NCI-H2227 treated with DMSO at 0.1 percent for 48 hours (cell line): Measurements from ENCODE around the gene RER1.
A peak's percentile ranks its signal among the peaks of the same experiment; 100 is the strongest.

Source experiments
- DNase-seq: peaks from one replicate; lab custom pipeline; 2025; lab: John Stamatoyannopoulos, UW

Gene RER1

DNA sequence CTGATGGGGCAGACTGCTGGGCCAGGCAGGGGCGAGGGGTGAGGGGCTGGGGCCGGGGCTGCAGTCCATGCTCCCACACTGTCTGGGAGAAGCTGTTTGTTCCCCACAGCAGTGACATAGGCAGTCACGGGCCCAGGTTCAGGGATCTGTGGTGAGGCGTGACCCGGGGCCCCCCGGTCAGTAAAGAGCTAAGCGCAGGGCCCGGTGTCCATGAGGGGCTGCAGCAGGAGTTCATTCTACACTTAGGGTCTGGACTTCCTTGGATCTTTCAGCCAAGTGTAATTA lies 16.3 kb downstream of the RER1 start:
- DNase-seq, result no peak

DNA sequence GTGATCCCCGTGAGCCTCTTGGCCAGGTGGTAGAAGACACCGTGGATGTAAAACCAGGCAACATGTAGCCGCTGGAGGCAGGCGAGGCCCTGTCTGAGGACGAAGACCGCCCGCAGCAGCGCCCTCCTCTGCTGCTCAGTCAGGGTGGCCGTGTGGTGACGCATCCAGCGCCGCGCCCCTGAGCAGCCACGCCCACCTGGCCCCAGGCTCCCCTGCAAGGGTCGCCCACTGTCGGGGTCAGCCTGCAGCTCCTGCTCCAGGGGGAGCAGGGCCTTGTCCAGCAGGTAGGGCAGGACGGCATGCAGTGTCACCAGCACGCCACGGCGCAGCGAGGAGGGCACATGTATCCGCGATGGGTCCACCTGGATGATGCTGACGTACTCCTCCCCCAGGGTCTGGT lies 16.8 kb downstream of the RER1 start:
- no peak for DNase-seq

DNA sequence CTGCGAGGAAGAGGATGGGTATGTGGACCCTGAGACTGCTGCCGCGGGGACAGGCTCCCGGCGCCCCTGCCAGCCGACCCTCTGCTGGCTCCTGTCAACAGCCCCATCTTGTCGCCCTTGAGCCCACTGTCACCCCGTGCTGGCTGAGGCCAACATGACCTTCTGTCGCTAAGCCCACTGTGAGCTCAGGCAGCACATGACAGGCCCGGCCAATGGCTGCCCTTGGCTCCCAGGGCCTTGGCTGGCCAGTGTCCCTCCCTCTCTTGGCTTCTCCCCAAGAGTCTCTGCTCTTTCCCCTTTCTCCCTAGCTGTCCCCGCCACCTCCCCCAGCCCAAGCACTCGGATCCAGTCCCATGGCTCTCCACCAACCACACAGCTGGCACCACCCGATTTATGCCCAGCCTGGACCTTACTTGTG lies 17.2 kb downstream of the RER1 start:
- no peak for DNase-seq

DNA sequence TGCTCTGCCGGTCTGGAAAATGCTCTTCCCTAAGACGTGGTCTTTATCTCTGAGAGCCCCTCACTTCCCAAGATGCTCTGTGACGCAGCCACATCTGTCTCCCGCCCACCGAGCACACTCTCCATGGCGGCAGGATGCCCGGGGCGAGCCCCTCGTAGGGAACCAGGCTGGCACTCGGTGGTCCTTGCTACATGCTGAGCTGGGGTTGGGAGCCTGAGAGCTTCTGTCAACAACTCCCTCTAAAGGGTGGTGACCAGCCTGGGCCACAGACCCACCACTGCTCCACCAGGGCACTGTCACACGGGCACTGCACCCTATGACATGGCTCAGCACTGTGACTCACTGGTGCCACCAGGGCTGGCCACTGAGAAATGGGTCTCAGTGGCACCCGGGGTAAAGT lies 18.1 kb downstream of the RER1 start:
- DNase-seq, result no peak

DNA sequence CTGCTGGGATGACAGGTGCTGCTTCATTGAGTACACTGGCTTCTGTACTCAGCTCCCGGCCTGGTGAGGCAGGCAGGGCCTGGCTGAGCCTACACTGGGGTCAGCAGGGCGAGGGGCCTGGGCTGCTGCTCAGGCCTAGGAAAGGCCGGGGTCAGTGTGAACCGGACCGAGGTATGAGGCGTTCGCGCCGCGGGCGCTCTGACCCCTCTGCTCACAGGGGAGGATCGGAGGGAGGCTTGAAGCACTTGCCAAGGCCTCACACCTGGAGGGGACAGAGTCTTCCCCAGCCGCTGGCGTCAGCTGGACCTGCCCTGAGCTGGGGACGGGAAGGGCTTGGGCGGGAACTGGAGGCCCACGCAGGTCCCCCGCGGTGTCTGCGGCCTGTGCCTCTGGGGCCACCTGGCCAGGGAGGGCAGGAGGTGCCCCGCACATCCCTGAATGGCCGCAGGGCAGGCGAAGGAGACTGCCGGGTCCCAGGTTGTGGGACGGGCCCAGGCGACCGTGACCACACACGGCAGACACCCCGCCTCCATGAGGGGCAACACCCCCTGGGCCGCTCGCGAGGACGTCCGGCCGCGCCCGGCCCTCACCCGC lies 20.3 kb downstream of the RER1 start:
- no peak for DNase-seq

DNA sequence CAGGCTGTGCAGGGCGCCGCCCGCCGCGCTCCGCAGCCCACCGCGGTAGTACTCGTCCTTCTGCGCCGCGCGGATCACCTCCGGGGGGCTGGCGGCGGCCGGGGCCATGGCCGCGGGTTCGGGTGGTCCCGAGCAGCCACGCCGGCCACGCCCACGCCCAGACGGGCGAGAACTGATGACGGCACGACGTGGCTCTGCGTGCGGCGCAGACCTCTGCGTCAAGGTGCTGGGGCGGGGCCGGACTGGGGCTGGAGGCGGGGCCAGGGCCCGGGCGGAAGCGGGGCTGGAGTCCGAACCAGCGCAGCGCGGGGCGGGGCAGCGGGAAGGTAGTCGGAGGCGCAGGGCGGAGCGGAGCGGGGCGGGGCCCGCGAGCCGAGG lies 20.7 kb downstream of the RER1 start, which contains the start of gene PEX10:
Gene PEX10, minus strand, starts transcription at position 170 of the 378 bp plus-strand sequence. Its CDS starts 62 bp downstream, at position 108.
- peak; percentile 94 for DNase-seq

DNA sequence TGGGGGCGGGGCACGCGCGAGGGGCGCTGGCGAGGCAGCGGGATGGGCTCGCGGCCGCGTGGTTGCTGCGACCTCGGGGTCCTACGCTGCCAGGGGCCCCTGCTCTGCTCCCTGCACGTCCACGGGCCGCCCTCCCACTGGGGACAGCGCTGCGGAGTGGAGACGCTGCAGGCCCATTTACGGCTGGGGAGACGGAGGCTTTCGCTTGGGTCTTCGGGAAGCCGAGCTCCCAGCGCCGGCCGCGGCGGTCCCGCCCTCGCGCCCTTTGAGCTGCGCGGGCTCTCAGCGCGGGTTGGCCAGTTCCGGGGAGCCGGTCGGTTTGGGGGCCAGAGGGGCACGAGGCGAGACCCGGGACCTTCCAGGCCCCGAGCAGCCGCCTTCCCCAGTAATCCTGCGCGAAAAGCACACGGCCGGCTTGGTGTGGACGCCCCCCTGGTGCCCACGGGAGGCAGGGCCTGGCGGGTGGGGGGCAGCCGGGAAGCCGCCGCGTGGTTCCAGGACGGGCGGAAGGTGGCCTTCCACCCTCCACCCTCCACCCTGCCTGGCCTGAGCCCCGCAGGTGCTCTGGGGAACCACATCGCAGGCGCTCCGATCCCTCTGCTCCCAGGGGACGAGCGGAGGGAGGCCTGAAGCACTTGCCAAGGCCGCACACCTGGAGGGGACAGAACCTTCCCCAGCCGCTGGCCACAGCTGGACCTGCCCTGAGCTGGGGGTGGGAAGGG lies 21.3 kb downstream of the RER1 start:
- no peak for DNase-seq

DNA sequence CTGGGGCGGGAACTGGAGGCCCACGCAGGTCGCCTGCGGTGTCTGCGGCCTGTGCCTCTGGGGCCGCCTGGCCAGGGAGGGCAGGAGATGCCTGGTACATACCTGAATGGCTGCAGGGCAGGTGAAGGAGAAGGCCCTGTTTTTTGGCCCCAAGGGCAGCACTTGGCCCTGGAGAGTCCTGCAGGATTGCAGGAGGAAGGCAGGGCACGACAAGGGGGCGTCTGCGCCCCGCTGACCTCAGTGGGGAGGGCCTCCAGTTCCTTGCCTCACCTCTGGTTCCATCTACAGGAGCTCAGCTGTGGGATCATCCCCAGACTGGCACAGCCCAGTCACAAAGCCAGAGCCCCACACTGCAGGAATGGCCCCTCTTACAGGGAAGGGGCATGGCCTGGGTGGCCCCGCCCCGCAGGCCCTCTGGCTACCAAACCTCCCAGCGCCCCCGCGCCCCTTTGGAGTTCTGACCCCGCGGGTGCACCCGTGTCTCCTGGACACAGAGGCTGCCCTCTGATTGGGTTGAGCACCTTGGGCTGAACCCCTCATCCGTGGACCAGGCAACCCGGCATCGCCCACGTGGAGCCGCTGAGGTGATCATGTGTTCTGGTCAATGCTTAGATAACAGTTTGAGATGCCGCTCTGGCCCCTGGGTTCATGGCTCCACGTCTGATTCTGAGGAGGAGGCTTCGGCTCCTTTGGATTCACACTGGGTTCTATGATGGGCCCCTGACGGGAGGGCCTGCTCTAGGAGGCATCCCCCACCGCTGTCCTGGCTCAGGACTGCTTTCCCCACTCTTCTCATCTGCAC lies 22.1 kb downstream of the RER1 start:
- no peak for DNase-seq

DNA sequence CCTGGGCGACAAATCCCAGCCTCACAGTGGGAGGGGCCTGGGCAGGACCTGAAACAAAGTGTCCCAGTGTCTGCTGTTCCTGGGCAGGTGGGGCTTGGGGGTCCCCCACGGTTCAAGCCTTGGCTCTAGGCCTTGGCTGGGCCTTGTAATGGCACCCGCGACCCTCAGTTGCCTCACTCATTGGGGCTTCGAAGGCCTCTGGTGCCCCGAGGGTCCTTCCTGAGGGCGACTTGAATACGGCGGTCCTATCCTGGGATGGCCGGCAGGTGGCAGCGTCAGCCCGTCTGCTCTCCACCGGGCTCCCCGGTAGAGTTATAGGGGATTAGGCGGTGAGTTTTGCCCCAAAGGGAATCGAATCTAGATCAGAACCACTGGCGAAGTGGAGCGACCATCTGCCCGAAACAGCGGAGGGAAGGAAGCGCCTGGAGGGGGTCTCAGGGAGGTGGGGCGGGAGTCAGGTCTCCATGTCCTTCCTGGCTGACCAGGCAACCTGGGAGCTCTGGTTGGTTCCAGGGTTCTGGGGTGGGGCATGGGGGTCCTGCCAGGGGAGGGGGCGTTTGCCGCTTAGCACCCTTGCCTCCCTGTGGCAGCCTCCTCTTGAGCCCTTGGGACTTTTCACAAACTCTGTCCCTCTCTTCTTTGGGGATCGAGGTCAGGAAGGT lies 22.8 kb downstream of the RER1 start:
- DNase-seq, result peak; percentile 59

DNA sequence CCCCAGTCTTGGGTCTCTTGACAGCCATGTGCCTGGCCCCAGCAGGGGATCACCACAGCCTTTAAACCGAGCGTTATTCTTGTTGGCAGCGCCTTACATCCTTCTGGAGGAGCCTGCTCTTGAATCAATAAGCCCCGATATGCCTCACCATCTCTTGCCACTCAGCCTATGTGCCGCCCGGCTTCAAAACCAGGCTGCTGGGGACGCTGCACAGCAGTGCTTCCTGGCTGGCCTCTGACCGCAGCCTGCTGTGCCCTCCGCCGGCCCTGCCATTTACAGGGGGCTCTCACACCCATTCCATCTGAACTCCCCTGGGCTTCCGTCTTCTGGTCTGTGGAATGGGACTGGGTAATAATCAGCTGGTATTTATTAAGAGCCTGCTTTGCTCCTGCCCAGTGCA lies 23.7 kb downstream of the RER1 start:
- no peak for DNase-seq

DNA sequence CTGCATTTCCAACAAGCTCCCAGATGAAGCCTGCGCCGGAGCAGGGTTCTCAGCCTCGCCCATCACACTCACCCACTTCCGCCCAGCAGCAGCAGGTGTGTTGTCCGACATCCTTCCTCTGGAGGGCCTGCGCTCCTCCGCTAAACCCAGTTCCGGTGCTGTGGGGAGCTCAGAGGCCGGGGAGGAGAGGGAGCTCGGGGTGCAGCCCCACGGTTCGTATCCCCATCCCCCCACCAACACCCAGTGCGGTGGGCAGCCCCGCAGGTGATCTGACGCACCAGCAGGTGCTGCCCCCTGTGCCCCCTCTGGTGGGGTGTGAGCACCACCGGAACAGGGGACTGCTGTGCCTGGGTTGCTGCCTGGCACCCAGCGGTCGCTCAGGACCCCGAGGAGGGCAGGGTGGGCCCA lies 24.2 kb downstream of the RER1 start:
- no peak for DNase-seq

DNA sequence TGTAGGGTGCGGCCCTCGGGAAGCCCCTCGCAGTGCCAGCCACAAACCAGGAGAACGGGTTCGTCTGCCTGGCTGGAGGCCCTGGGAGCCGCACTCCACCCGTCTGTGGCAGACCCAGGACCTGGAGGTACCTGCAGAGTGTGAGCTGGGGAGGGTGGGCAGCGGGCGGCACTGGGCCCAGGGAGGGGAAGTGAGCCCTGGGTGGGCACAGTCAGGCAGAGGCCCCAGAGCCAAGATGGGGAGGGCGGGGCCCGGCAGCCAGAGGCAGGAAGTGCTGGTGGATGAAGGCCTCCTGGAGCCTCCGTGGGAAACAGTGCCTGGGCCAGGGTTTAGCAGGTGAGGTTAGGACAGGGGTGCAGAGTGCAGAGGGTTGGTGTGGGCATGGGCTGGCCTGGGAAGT lies 24.8 kb downstream of the RER1 start:
- no peak for DNase-seq

DNA sequence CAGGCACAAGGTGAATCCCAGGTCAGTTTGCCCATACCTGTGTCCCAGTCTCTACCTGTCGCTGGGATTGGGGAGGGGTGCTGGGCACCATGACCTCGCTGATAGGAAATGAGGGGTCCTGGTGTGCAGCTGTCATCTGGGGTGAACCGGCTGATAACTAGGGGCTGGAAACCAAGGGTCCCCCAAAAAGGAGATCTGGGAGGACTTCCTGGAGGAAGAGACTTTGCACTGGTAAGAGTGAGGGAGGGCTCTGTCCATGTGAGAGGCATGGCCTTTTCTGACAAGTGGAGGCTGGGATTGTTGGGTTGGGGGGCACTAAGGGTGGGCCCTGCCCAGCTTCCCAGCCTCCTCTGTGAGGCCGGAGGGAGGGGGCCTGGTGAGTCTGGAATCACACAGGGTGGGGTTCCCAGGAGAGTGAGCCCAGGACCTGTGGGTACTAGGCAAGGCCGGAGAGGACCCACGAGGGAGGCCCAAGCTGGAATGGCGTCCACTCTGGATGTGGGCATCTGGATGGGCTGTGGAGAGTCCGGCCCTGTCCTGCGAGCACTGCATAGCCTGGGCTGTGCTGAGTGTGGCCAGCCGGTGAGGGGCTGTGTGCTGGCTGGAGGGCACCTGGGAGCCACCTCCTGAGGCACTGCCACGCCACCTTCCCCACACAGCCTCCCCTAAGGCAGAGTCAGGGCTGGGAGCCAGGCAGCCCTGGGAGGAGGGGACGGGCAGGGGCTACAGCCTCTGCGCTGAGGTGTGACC lies 25.6 kb downstream of the RER1 start:
- DNase-seq, result no peak

DNA sequence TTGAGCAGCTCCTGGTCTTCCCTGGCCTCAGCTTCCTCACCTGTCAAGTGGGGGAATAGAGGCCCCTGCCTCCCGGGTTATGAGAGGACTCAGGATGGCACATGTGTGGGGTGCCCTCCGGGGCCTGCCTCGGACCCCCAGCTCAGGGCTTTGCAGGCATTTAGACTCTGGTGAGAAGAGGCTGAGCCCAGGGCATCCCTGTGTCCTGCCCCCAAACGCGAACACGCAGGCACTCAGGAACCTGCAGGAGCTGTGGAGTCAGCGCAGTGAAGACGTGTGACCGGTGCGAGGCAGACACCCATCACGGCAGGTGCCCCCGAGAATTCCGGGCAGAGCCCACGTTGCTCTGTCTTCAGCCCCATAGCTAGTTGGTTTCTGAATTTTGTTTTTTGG lies 26.2 kb downstream of the RER1 start:
- no peak for DNase-seq

DNA sequence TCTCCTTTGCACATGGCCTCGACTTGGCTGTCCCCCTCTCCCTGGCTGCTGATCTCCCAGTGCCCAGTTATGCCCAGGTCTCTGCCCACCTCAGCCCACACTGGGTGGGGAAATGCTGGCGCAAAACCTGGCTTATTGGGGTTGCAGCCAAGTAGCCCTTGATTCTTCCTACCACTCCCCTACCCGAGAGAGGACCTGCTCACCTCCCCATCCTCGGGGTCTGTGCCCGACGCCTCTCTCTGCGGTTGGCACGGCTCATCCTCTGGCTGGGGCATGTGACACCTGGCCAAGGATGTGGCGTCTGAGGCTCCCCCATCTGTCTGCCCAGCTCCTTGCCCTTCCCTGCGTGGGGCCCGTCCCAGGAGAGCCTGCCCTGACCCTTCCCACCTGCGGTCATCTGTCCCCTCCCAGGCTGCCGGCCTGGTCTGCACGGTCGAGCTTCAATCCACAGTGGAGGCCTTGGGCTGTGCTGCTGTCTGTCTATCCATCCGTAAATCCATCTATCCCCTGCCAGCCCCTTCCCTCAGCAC lies 27.2 kb downstream of the RER1 start:
- no peak for DNase-seq

DNA sequence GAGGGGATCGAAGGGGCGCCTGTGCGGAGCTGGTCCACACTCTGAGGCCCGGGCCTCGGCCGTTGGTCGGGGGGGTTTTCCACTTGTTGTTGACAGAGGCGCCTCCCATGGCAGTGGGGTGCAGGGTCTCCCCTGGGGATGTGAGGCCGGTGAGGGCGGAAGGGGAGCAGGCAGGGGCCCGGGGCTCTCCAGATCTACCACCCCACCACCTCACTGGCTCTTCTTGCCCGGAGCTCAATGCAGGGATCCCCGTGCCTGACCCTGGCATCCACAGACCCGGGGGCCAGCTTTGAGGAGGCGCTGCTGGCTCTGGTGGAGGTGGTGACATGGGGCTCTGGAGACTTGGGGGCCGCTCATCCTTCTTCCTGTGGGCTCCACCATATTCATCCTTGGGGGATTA lies 27.8 kb downstream of the RER1 start:
- DNase-seq, result no peak

DNA sequence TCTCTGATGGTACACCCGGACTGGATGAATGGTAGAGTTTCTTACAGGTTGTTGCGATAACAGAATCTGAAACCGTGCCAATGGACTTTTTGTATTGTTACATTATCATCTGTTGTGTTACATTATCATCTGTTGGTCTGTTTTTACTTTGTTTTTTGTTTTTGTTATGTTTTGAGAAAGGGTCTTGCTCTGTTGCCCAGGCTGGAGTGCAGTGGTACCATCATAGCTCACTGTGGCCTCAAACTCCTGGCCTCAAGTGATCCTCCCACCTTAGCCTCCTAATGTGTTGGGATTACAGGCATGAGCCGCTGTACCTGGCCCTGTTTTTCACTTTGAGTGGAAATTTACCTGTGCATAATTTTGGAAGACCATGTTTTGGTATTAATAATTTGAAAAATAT lies 30.9 kb downstream of the RER1 start:
- DNase-seq, result no peak

DNA sequence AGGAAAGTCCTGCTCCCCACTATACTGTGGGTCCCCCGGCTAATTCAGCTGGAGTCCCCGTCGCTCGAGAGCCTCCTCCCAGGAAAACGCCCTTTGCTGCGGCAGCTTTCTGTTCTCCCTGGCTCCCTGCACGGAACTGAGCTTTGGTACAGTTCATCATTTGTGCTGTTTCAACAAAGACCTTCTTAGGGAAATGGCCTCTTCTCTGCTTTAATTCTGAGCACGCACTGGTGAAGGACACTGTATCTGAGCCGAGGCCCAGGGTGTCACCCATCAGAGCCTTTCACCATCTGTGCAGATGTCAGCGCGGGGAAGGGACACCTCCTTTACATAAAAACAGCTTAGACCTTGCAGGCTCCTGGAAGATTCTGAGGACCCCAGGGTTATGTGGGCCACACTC lies 34.3 kb downstream of the RER1 start:
- DNase-seq, result no peak

DNA sequence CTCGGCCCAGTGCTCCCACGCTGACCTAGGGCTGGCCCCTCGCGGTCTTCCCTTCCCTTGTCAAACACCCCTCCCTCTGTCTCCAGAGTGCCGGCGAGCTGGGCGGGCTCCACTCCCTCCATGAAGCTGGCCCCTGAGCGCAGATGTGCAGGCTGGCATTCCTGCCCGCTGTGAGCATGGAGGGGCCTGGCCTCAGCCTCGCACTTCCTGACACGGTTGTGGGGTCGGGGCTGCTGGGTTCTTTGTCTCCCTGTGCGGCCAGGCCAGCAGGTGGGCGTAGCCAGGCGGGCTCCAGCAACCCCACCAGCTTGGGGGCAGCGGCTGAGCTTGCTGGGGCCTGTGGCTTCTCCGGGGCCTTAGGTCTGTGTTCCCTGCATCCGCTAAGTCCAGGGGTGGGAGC lies 34.9 kb downstream of the RER1 start:
- DNase-seq, result no peak

DNA sequence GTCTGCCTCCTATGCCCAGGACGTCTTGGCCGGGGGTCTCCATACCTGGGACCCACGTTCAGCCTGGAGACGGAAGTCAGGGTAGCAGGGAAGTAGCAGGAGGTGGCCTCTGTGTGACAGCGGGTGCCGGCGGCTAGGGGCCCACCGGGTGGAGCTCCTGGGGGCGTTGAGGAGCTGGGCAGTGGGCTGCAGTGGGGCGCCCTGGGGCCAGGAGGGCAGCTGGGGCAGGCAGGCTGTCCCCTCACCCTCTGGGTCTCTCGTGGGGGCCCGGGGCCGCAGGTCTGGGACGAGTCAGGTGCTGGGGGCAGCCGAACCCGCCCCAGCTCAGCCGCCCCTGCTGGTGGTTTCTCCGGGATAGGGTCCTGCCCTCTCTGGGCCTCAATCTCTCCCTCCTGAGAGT lies 35.4 kb downstream of the RER1 start:
- DNase-seq, result no peak

DNA sequence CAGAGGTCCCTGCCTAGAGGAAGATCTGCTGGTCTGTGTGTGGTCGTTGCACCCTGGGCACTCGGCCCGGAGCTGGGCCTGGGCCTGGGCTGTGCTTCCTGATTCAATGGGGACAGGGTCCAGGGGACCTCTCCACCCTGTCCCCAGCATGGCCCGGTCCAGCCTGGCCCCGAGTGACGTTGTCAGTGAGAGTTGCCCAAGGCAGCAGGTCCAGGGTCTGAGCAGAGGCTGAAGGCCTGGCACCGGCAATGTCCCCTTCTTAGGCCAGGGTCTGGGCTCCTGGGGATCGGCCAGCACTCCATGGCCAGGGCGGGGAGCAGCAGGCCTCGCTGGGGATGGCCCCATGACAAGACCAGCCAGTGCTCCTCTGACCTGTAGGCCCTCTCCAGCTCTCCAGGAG lies 36.3 kb downstream of the RER1 start:
- DNase-seq, result no peak

DNA sequence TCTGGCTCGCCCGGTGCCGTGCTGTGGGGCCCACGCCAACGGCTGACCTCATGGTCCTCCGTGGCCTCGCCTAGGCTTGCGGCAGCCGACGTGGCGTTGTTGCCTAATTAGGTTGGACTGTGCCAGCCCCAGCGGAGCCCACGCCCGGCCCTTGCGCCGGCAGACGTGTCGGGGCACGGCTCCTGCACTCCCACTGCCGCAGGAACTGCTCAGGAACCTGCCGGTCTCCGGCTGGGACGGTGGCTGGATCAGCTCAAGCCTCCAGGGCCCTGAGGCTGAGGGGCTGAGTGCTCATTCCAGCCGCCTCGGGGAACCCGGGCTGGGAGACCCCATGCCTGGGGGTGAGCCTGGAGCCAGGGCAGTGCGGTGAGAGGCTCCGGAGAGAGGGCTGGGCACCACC lies 36.8 kb downstream of the RER1 start:
- DNase-seq, result no peak
